ENCODE data around the gene MED16.
A peak's percentile ranks its signal among the peaks of the same experiment; 100 is the strongest.

MED16 gene, protein sequence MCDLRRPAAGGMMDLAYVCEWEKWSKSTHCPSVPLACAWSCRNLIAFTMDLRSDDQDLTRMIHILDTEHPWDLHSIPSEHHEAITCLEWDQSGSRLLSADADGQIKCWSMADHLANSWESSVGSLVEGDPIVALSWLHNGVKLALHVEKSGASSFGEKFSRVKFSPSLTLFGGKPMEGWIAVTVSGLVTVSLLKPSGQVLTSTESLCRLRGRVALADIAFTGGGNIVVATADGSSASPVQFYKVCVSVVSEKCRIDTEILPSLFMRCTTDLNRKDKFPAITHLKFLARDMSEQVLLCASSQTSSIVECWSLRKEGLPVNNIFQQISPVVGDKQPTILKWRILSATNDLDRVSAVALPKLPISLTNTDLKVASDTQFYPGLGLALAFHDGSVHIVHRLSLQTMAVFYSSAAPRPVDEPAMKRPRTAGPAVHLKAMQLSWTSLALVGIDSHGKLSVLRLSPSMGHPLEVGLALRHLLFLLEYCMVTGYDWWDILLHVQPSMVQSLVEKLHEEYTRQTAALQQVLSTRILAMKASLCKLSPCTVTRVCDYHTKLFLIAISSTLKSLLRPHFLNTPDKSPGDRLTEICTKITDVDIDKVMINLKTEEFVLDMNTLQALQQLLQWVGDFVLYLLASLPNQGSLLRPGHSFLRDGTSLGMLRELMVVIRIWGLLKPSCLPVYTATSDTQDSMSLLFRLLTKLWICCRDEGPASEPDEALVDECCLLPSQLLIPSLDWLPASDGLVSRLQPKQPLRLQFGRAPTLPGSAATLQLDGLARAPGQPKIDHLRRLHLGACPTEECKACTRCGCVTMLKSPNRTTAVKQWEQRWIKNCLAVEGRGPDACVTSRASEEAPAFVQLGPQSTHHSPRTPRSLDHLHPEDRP
- 9.9 to 40.4 (median 19.0) reads per million in 18 experiments for total RNA-seq

DNA sequence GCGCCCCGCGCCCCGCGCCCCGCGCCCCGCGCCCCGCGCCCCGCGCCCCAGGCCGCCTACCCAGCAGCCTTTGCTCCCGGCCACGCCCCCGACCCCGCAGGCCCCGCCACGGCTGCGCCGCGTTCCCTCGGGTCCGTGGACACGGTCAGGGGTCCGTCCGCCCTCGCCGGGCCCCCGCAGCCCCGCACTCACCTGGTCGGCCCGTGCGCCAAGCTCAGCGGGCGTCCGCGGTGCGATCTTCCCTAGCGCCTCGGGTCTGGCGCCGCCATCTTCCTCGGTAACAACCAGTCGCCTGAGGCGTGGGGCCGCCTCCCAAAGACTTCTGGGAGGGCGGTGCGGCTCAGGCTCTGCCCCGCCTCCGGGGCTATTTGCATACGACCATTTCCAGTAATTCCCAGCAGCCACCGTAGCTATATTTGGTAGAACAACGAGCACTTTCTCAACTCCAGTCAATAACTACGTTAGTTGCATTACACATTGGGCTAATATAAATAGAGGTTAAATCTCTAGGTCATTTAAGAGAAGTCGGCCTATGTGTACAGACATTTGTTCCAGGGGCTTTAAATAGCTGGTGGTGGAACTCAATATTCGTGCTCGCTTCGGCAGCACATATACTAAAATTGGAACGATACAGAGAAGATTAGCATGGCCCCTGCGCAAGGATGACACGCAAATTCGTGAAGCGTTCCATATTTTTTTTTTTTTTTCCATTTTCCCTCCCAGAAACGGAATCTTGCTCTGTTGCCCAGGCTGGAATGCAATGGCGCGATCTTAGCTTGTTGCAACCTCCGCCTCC is at the start of gene MED16, which contains the start of gene RNU6-9:
Gene MED16, minus strand, starts transcription at position 294 of the 796 bp plus-strand sequence. CDS start 2,056 bp downstream, outside the sequence.
Gene RNU6-9, plus strand, starts transcription at position 591 of the 796 bp plus-strand sequence.
- peak; percentile 94 to 96 for DNase-seq

GRCh38 chr19:942133-942645 is 49.2 kb upstream of the MED16 start:
- DNase-seq = no peak

- no peak for DNase-seq
These were observed 48.5 kb upstream of the MED16 start for GRCh38 chr19:941292-942132.

- DNase-seq = peak; percentile 55 to 75
These were observed 47.8 kb upstream of the MED16 start for GRCh38 chr19:940591-941291.

- DNase-seq = no peak
These were observed 46.9 kb upstream of the MED16 start for GRCh38 chr19:939922-940321.

DNA sequence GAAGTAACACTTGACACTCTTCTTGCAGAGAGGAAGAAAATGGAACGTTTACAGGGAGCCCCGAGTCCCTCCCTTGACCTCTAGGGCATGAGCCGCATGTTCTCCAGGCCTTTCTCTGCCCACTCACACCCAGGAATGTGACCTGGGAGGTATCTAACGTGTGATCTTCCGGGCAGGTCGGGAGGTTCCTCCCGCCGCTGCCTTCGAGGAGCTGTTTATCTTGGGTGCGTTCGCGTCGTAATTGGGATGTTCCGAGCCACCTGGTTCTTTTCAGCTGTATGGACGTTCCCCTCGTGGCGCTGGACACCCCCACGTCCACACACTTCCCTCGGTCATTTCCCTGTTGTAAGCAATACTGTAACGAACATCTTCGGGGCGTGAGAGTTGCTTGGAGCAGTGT is 46.5 kb upstream of the MED16 start:
- DNase-seq = no peak

- peak in 1 of 2 donors; percentile 26 for DNase-seq
These were observed 45.4 kb upstream of the MED16 start for GRCh38 chr19:938233-938923.

GRCh38 chr19:937259-937694 is 44.3 kb upstream of the MED16 start:
- DNase-seq = peak; percentile 97 to 99

GRCh38 chr19:936175-936546 is 43.2 kb upstream of the MED16 start:
- no peak for DNase-seq

DNA sequence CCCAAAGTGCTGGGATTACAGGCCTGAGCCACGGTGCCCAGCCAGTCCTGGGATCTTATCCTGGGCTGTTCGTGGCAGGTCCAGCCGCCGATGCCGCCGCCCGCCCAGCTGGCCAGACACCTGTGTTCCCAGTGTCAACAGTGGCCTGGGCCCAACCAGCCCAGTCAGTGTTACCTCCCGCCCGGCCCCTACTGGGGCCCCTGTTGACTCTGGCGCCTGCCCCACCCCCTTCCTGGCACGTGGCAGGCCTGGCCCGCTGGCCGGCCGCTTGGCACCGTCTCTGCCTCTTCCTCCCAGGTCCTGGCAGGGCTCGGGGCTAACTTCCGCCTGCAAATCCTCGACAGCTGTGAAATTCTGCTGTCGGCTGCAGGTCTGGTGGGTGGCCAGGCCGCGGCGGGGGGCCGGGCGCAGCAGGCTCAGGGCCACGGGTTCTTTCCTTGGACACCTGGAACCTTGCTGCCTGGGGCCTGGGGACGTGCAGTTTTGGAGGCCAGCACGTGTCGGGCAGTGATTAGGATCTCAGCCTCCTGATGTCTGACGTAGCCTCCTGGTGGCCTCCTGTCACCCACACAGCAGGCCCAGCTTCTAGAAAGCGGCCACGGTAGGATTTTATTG is 42.0 kb upstream of the MED16 start:
- peak; percentile 60 to 75 for DNase-seq

DNA sequence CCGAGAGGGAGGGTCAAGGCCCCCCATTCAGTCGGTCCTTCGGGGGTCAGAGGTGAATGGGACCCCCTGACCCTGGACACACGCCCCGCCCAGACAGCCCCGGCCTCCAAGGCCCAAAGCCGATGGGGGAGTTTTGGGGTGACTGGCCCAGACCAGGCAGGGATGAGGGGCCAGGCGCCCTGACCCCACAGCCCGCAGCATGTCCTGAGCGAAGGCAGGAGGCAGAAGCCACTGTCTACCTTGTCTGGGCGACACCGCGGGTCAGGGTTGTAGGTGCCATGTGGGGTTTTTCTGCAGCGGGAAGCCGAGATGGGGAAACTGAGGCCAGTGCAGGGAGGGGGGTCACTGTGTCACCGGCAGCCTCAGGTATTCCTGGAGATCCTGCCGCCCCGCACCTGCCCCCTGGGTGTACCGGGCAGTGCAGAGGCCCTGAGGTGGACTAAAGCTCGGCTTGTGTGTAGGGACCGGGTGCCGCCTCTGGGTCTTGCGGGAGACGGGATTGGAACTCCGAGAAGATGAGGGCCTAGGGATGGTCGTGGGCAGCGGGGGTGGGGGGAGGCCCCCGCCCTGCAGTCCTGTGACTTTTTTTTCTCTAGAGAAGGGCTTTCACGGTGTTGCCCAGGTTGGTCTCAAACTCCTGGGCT is 41.3 kb upstream of the MED16 start:
- DNase-seq = no peak

- DNase-seq = no peak
These were observed 40.5 kb upstream of the MED16 start for GRCh38 chr19:933553-933882.

DNA sequence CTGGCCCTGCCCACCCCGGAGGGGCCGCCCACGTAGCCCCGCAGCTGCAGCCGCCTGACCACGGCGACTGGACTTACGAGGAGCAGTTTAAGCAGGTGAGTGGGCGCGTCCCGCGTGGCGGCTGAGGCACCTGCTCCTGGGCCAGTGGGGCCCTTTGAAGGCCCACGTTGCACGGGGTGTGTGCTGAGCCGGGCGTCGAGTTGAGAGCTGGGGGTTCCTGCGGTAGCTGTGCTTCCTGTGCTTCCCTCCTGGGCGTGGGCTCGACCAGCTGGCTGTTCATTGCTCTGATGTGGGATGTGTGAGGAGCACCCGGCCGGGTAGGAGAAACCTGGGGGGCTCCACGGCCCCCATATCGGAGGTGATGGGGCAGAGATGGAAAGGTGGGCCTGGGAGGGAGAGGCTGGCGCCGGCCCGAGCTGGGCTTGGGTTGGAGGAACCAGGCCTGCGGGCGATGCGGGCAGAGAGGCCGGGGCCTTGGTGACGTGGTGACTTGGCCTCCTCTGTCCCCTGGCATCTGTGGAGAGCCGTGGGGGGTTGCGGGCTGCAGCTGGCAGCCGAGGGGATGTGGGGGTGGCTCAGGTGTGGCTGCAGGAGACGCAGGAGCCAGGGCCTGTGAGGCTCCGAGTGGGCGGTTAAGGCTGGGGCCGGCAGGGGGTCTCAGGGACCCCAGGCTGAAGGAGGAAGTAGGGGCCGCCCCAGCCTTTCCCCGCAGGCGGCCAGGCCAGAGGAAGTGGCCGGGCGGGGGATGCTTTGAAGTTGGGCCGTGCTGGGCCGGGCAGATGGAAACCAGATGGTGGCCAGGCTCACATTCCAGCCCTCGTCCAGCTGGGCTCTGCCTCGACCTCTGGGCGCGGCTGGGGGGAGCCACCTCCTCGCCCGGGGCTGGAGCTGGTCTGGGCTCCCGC is 39.9 kb upstream of the MED16 start:
- peak; percentile 42 to 69 for DNase-seq

DNA sequence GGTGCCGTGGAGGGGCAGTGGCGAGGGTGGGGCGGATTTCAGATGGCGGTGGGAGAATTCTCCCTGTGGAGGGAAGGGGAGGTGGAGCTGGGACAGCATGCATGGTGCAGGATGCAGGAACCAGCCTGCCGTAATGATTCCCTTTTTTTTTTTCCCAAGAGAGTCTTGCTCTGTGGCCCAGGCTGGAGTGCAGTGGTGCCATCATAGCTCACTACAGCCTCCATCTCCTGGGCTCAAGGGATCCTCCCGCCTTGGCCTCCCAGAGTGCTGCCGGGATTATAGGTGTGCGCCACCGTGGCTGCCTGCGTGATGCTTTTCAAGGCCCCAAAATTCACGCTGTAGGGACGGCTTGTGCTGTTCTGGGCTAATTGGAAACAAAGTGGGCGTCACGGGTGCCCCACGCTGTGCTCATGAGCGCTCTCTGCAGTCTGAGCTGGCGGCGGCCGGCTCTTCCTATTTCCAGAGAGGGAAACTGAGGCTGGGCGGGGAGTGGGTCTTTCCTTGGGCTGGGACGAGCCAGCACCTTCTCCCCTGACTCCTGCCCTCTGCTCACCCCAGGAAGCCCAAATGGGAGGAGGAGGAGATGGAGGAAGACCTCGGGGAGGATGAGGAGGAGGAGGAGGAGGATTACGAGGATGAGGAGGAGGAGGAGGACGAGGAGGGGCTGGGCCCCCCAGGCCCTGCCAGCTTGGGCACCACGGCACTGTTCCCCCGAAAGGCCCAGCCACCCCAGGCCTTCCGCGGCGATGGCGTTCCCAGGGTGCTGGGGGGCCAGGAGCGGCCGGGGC is 39.1 kb upstream of the MED16 start:
- DNase-seq = no peak

DNA sequence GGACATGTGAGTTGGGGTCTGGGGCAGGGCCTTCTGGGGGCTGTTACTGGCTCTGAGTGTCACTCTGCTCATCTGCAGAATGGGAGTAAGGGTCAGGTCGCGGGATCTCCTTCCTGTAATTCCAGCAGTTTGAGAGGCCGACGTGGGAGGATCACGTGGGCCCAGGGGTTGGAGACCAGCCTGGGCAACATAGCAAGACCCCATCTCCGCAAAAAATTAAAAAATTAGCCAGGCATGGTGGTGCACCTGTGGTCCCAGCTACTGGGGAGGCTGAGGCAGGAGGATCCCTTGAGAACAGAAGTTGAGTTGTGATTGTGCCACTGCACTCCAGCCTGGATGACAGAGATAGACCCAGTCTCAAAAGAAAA is 36.9 kb upstream of the MED16 start:
- DNase-seq = no peak

DNA sequence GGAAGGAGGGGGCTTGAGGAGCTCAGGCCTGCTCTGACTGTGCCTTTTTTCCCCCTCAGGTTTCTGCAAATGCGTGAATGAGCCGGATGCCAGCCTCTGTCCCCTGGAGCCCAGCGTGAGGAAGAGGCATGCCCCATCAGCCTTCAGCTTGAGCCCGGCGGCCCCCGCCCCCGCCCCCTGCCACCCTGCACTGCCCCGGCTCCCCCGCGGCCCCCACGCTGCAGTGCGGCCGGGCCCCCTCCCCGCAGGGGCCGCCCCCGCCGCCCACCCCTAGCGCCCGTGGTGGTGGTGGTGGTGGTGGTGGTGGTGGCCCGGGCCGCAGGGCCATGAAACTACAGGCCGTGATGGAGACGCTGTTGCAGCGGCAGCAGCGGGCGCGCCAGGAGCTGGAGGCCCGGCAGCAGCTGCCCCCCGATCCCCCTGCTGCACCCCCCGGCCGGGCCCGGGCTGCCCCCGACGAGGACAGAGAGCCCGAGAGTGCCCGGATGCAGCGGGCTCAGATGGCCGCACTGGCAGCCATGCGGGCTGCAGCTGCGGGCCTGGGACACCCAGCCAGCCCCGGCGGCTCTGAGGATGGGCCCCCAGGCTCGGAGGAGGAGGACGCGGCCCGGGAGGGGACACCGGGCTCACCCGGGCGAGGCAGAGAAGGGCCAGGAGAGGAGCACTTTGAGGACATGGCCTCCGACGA is 36.4 kb upstream of the MED16 start:
- DNase-seq = no peak
